Esophagus squamous epithelium (tissue), 5 donors: ENCODE results near the gene BCKDHB. TPM values are rescaled to one million over a fixed set of nuclear protein-coding genes. Genes with fewer than 3 reads are reported as not detected.
"Not testable (repeated sequence)": the region's sequence is repeated elsewhere in the genome, so short reads cannot be mapped to it uniquely, and the experiment has no call there.

Source experiments
- DNase-seq: peaks from one replicate; lab custom pipeline; 2025; lab: John Stamatoyannopoulos, UW
- H3K27ac ChIP-seq, 4 donors: fragments of 200-600 bp; sonication (generic); one replicate each; pipeline ENCODE4 v1.5.1; 2016 to 2019; ENCODE audit warnings: mild to moderate bottlenecking in 1 of 4
- H3K27me3 ChIP-seq, 4 donors: fragments of 200-600 bp; sonication (generic); 1 replicate in 3 of 4; 2 replicates in 1 of 4; pipeline versions ENCODE4 v1.5.1 to v1.6.0; 2017 to 2021; ENCODE audit warnings: antibody characterized with exemption in 1 of 4
- H3K36me3 ChIP-seq, 3 donors: fragments of 200-600 bp; sonication (generic); one replicate each; pipeline ENCODE4 v1.5.1; 2016 to 2019
- H3K4me1 ChIP-seq, 3 donors: fragments of 200-600 bp; sonication (generic); one replicate each; pipeline ENCODE4 v1.5.1; 2017 to 2019
- H3K4me3 ChIP-seq, 4 donors: fragments of 200-600 bp; sonication (generic); 1 replicate in 3 of 4; 2 replicates in 1 of 4; pipeline ENCODE4 v1.5.1; 2016 to 2019; ENCODE audit warnings: mild to moderate bottlenecking in 2 of 4, moderate library complexity in 1 of 4
- H3K9me3 ChIP-seq, 3 donors: fragments of 200-600 bp; sonication (generic); one replicate each; pipeline ENCODE4 v1.5.1; 2016 to 2019
- POLR2A ChIP-seq, 4 donors: fragments of 450-650 bp; IDR thresholded peaks; one replicate each; pipeline ENCODE4 v1.6.1; 2017; ENCODE audit warnings: antibody characterized with exemption in 4 of 4, mild to moderate bottlenecking in 4 of 4, moderate library complexity in 3 of 4
- WGBS, 2 donors: methylation state at CpG; one replicate each; pipeline ENCODE4 v1.1.5; 2018; 5-methylcytosine and 5-hydroxymethylcytosine counted together
- intact Hi-C: fragments of 100-400 bp; cut with DNase I; formaldehyde crosslinking; loops from one replicate; pipeline ENCODE4 v1.15.0; 2022
- total RNA-seq, 4 donors: library from RNA; depleted of rRNA; stranded (reverse); fragments of >200 nt; gene quantifications; one replicate each; pipeline ENCODE4 v1.1.0, GENCODE V29; 2016
- TF ChIP-seq, protein P1 (sequence below), 6 experiments: fragments of 450-650 bp in 4 of 6; fragments of 200-600 bp in 2 of 6; sonication (generic) in 2 of 6; IDR thresholded peaks; one replicate each; pipeline ENCODE4 v1.5.1; 2016 to 2019; ENCODE audit warnings: antibody characterized with exemption in 6 of 6, mild to moderate bottlenecking in 4 of 6, moderate library complexity in 4 of 6
- donor health status: DM: yes; HTN: yes; CAD: no.

The BCKDHB gene
- total RNA-seq: 10 to 100 TPM in 2 of 4 donors, 1 to 10 TPM in 2; 7.6 to 15.8 (median 9.0) TPM

DNA sequence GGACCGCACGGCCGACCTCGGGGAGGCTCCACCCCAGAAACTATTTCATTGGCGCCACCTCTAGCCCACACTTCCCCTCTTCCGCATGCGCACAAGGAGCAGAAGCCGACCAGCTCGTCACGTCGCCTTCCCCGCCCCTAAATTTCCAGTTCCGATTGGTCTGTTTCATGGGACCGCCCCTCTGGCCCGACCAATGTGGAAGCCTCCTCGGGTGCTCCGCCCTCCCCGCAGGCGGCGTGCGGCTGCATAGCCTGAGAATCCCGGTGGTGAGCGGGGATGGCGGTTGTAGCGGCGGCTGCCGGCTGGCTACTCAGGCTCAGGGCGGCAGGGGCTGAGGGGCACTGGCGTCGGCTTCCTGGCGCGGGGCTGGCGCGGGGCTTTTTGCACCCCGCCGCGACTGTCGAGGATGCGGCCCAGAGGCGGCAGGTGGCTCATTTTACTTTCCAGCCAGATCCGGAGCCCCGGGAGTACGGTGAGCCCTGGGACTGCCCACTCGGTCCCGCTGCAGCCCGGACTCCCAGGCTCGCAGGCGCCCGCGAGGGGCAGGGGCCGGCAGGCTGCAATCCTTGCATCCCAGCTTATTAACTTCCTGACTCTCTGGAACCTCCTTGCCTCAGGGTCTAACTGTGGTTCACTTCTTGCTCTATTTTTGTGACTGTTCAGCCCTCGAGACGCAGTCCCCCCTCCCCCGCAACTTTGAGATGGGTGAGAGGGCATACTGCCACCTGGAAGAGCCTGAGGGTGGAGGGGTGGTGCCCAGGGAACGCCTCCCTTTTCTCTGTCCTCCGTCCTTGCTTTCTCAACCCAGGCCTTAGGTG is at the start of gene BCKDHB:
TSS of gene BCKDHB (plus strand) at position 254 of the 818 bp plus-strand sequence. CDS start at position 277, 23 bp downstream.
- Histone ChIP-seq H3K4me3 (peak within 1 kb of the TSS; percentile 67 to 82 (median 68)), H3K36me3 (peaks cover 0 to 4% (median 0%) of the 10 kb centered on the region in 3 donors), H3K27ac (peak within 1 kb of the TSS; percentile 88 to 95 (median 90)), H3K4me1 (peaks cover 0 to 17% (median 6%) of the 10 kb centered on the region in 3 donors), H3K9me3 (no peaks in the 10 kb centered on the region), H3K27me3 (no peaks in the 10 kb centered on the region)
- TF ChIP-seq, protein P1, sequence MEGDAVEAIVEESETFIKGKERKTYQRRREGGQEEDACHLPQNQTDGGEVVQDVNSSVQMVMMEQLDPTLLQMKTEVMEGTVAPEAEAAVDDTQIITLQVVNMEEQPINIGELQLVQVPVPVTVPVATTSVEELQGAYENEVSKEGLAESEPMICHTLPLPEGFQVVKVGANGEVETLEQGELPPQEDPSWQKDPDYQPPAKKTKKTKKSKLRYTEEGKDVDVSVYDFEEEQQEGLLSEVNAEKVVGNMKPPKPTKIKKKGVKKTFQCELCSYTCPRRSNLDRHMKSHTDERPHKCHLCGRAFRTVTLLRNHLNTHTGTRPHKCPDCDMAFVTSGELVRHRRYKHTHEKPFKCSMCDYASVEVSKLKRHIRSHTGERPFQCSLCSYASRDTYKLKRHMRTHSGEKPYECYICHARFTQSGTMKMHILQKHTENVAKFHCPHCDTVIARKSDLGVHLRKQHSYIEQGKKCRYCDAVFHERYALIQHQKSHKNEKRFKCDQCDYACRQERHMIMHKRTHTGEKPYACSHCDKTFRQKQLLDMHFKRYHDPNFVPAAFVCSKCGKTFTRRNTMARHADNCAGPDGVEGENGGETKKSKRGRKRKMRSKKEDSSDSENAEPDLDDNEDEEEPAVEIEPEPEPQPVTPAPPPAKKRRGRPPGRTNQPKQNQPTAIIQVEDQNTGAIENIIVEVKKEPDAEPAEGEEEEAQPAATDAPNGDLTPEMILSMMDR (IDR thresholded peaks at IDR 0.05): peak in 2 of 6 experiments; percentile 7 to 21
- TF ChIP-seq POLR2A (IDR thresholded peaks at IDR 0.05): peak in 3 of 4 donors; percentile 91 to 95 (median 92)
- intact Hi-C loops: no loop called here
- WGBS, 2 donors: 0% methylated on average over 14 to 23 of the region's 56 CpGs
- DNase-seq: peak; percentile 82

DNA sequence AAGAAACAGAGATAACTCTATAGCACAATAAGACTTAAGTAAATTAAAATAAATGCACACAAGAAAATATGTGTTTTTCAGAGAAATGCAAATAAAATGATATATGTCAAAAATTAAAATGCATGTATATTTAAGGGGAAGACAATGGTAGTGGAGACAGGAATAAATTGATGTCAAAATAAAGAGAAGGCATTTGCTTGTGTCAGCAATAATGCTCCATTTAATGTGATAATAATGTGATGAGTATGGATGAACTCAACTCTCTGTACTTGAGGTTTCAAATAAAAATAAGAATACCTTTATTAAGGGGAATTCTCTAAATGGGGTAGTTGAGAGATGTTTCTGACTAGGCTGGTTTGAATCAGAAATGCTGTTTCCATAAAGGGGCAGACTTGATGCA is 45.7 kb upstream of the BCKDHB start:
- Histone ChIP-seq H3K4me1 (no peaks in the 10 kb centered on the region), H3K27me3 (no peaks in the 10 kb centered on the region), H3K9me3 (no peaks in the 10 kb centered on the region), H3K4me3 (no peak overlapping the region), H3K36me3 (no peaks in the 10 kb centered on the region), H3K27ac (no peak overlapping the region)
- no peak for DNase-seq
- TF ChIP-seq, protein P1 (IDR thresholded peaks at IDR 0.05): no peak
- TF ChIP-seq POLR2A (IDR thresholded peaks at IDR 0.05): no peak
- intact Hi-C loops: no loop called here

DNA sequence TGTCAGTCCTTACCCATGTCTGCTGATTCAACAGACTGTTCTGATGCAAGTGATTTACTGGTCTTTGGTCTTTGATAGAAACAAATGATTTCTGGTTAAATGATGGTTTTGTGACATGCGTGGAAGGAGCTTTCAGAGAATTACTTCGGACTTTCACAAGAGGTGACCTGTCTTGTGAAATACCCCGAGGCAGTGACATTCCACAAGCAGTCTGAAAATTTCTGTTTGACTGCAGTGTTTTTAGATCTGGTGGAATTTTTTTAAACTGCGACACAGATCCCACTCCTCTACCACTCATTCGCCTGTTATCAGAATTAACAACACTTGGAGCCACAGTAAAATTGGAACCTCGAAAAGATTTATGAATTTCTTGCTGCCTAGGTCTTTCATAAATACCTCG is 38.3 kb upstream of the BCKDHB start:
- H3K27me3 ChIP-seq, H3K4me1 ChIP-seq, intact Hi-C loops, H3K27ac ChIP-seq, H3K36me3 ChIP-seq, H3K4me3 ChIP-seq, H3K9me3 ChIP-seq, DNase-seq: not testable (repeated sequence)
- 81 to 83% methylated on average over 7 of the region's 7 CpGs for WGBS, 2 donors

DNA sequence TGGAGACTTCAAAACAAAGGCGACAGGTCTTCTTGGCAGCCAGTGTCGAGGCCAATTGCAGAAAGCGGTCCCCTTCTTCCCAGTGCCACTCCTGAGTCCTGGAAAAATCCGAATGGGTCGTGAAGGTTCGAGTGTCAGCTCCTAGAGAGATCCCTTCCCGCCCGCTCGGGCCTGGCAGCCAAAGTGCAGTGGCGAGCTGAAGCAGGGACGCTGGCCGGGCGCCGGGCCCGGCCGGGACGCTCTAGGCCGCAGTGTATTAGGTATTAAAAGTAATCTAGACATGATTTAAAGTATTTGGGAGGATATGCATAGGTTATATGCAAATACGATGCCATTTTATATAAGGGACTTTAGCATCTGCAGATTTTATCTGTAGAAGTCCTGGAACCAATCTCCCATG is 36.0 kb upstream of the BCKDHB start:
- H3K4me3 ChIP-seq, intact Hi-C loops, DNase-seq, H3K9me3 ChIP-seq, H3K27me3 ChIP-seq, H3K27ac ChIP-seq, H3K36me3 ChIP-seq, H3K4me1 ChIP-seq: not testable (repeated sequence)
- 88 to 97% methylated on average over 5 to 7 of the region's 19 CpGs for WGBS, 2 donors

DNA sequence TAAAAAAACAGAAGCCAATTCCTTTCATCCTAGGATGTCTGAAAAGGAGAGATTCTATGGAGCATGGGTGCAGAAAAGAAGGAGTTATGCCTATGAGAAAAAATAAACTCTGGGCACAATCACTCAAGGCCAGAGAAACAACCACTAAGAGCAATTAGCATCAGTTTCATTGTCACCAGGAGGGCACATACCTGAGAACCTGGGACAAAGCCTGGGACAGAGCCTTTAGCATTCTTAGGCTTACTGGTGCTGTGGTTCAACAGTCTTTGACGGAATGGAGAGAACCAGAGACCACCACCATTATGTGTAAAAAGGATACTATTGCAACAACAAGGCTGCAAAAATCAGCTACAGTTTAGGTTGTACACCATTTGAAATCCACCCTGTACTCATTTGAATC is 29.4 kb upstream of the BCKDHB start:
- TF ChIP-seq POLR2A (IDR thresholded peaks at IDR 0.05): no peak
- TF ChIP-seq, protein P1 (IDR thresholded peaks at IDR 0.05): no peak
- 56 to 73% methylated on average over 1 of the region's 1 CpG for WGBS, 2 donors
- Histone ChIP-seq H3K27me3 (no peaks in the 10 kb centered on the region), H3K27ac (no peak overlapping the region), H3K36me3 (no peaks in the 10 kb centered on the region), H3K4me1 (no peaks in the 10 kb centered on the region), H3K9me3 (no peaks in the 10 kb centered on the region), H3K4me3 (no peak overlapping the region)
- intact Hi-C loops: no loop called here
- no peak for DNase-seq

DNA sequence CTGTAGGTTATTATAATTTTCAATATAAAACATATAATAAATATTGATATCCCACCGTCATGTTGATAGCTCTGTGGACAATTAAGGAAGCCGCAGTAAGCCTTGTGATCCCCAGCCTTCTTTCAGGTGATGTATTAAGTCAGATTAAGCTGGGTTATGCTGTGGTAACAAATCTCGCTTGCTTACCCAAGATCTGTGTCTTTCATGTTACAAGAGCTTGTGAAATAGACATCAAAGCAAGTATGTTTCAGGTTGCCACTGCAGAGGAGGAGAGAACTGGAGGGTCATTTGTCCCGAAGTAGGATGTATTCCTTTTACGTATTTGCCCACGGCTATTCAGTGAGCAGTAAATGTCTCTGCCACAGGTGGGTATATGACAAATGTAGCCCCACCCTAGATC is 17.8 kb upstream of the BCKDHB start:
- H3K27ac ChIP-seq: no peak overlapping the region
- no peaks in the 10 kb centered on the region for H3K9me3 ChIP-seq
- no peaks in the 10 kb centered on the region for H3K36me3 ChIP-seq
- TF ChIP-seq, protein P1 (IDR thresholded peaks at IDR 0.05): no peak
- TF ChIP-seq POLR2A (IDR thresholded peaks at IDR 0.05): no peak
- H3K4me3 ChIP-seq: no peak overlapping the region
- H3K27me3 ChIP-seq: no peaks in the 10 kb centered on the region
- WGBS, 2 donors: 81 to 89% methylated on average over 6 of the region's 6 CpGs
- H3K4me1 ChIP-seq: no peaks in the 10 kb centered on the region
- no peak for DNase-seq
- intact Hi-C loops: no loop called here
